ENCODE measurements around the gene INSC. TPM values are rescaled to one million over a fixed set of nuclear protein-coding genes. Genes with fewer than 3 reads are reported as not detected.
A peak's percentile ranks its signal among the peaks of the same experiment; 100 is the strongest.

The INSC gene
- total and polyA plus RNA-seq, 2 of the 13 experiments (the other 11 are each of a cell fraction or from before 2014, with no cell fraction given): 0.09 TPM; not detected in 1

- in situ Hi-C loops (cut with HindIII; ENCODE audit: extremely low pct_ligation_motif_present, low pct_unique_long_range_greater_than_20kb): loop anchor here (5.0 kb wide), 1 partner anchor 106 kb away; no protein-coding TSS in a partner anchor
Measured at GRCh38 chr11:15101072-15101709, 13.5 kb upstream of the INSC start.

More at GRCh38 chr11:15101072-15101709, 13.5 kb upstream of the INSC start:
- peak; percentile 93 for ATAC-seq
- intact Hi-C loops (cut with micrococcal nuclease; ENCODE audit: unreplicated experiment): loop anchor here (1.0 to 5.0 kb wide), 2 partner anchors 56 to 107 kb away; no protein-coding TSS in a partner anchor
- 1% methylated on average over 8 of the region's 8 CpGs for WGBS (ENCODE audit: low lambda C conversion rate)
- no TSS peak for BruUV-seq (replicated peaks)
- Histone ChIP-seq H3K27ac (ENCODE audit: extremely low read length, insufficient read depth, low read length) (no peak overlapping the region), H3K9ac (ENCODE audit: insufficient read depth, low read depth, low read length) (no peak overlapping the region), H3K4me1 (ENCODE audit: insufficient read depth, low read length) (no peaks in the 10 kb centered on the region), H4K20me1 (ENCODE audit: insufficient read depth, low read length) (no peaks in the 10 kb centered on the region), H3K79me2 (ENCODE audit: insufficient read depth, low read length) (no peaks in the 10 kb centered on the region), H3K4me2 (ENCODE audit: low read depth, low read length) (no peak overlapping the region), H3K36me3 (replicated peaks in 1 of 2; ENCODE audit: control insufficient read depth in 1 of 2, insufficient read depth in 2 of 2, low read length in 2 of 2) (no peaks in the 10 kb centered on the region), H3K27me3 (ENCODE audit: control insufficient read depth in 1 of 2, insufficient read depth in 2 of 2, low read length in 2 of 2) (no peaks in the 10 kb centered on the region), H2AFZ (ENCODE audit: low read length) (no peak overlapping the region), H3K9me3 (ENCODE audit: low read length) (no peaks in the 10 kb centered on the region), H3K4me3 (replicated peaks in 1 of 3; ENCODE audit: insufficient read depth in 1 of 3, low read depth in 2 of 3, low read length in 3 of 3) (no peak overlapping the region)
- TF ChIP-seq ZNF605 (CRISPR knock-in tag; IDR thresholded peaks at IDR 0.05) (no peak), CTCF (CRISPR knock-in tag; IDR thresholded peaks at IDR 0.05) (peak; percentile 82), KDM2A (CRISPR knock-in tag; IDR thresholded peaks at IDR 0.05; ENCODE audit: borderline replicate concordance, low read depth) (0 out of 2 replicates have a peak, but pooled peaks have one; percentile 26), RAD21 (CRISPR knock-in tag; IDR thresholded peaks at IDR 0.05) (peak; percentile 67; the same call in 1 of the 2 replicates), STAG1 (CRISPR knock-in tag; IDR thresholded peaks at IDR 0.05) (peak; percentile 76), SMC3 (IDR thresholded peaks at IDR 0.05; ENCODE audit: low read length) (peak; percentile 93)
- TF ChIP-seq, protein P1, sequence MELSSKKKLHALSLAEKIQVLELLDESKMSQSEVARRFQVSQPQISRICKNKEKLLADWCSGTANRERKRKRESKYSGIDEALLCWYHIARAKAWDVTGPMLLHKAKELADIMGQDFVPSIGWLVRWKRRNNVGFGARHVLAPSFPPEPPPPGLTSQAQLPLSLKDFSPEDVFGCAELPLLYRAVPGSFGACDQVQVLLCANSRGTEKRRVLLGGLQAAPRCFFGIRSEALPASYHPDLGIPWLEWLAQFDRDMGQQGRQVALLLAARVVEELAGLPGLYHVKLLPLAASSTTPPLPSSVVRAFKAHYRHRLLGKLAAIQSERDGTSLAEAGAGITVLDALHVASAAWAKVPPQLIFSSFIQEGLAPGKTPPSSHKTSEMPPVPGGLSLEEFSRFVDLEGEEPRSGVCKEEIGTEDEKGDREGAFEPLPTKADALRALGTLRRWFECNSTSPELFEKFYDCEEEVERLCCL (CRISPR knock-in tag; IDR thresholded peaks at IDR 0.05; ENCODE audit: borderline replicate concordance): no peak
- POLR2A ChIA-PET: no interaction called here
- CTCF ChIA-PET (ENCODE audit: low intra/inter-chr PET ratio, low total read pairs): interaction anchor here (0.8 to 3.3 kb wide), 3 partner anchors 58 to 109 kb away, joined by 3 to 79 read pairs (median 6); no protein-coding TSS in a partner anchor
- DNase-seq (ENCODE audit: low spot score): peak; percentile 39
- FAIRE-seq: peak; percentile 69

All from HepG2 (cell line).